ENCODE data around the gene CORO1C.

CORO1C gene

DNA sequence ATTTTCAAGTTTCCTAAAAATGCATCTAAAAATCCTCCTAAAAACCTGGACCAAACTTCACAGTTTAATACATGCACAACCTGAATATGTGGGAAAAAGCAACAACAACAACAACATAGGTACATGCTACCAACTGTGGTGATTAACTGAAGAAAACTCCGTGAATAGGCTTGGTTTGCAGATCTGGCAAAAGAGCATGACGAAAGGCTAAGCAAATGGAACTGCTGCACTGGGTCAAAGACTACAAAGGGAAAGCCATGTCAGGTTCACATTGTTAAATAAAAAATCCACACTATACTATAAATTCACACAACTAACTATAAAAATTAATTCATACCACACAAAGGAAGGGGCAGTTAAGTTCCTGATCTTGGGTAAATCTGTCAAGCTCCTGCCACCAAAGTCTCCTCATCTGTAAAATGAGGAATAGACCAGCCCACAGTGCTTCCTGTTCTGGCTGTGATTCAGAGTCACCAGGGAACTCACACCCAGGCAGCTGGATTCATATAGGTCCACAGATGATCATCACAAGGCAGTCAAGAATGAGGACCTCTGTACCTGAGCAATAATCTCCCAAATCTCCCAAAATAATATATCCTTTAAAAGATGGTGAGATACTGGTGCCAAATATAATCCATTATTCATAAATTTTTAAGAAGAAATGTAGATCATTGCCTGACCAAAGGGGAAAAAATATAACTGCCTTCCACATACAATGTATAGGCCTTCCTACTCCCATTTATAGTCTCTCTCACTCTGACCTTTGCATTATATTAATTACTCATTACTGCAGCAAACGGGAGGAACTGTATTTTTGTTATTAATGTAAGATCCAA is 7.0 kb downstream of the CORO1C start:
- no peak for DNase-seq (ENCODE audit: low read depth)

DNA sequence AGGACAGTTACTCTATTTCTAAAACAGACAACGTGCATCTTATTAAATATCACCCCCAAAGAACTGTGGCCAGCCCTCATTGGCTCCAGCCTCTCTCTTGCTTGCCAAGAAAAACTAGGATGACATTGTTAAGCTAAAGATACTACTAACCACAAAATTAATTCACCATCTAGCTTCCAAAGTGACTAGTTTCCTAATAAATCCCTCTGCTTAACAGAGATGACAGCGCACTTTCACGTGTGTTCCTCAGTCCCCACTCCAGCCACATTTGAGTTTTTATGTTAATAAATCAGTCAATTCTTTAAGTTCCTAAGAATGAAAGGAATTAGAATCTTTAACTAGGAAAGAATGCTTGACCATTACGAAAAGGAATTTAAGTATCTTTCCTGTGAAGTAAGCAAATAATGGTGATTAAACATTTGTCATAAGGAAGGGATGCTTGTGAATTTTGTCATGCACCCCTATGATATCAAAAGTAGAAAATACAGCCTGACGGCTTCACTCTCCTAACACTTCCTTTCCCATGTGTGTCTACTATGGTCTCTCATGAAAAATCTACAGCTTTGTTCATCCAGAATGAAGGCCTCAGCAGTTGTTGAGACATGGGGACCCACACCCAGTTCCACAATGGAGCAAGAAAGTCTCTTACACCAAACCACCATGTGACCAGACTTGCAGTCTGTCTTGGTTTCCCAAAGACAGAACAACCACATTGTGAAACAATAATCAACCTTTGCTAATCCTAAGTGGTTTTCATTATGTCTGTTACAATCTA is 8.1 kb downstream of the CORO1C start:
- DNase-seq (ENCODE audit: low read depth) = peak; percentile 84

DNA sequence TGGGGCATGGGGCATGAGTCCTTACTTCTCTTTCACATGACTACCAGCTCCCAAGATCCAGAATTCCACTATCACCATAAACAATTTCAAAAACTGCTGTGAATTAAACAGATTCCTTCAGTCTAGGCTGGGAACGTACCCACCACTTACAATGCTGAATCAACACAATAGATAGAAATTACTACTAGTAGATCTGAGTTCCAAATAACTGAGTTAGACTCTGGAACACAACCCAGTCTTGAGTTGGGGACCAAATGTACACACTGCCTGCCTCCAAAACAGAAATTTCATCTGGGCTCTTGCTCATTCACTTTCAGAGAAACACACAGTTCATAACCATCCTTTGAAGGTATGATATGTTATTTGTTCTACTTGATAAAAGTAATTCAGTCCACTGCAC is 8.9 kb downstream of the CORO1C start:
- no peak for DNase-seq (ENCODE audit: low read depth)

DNA sequence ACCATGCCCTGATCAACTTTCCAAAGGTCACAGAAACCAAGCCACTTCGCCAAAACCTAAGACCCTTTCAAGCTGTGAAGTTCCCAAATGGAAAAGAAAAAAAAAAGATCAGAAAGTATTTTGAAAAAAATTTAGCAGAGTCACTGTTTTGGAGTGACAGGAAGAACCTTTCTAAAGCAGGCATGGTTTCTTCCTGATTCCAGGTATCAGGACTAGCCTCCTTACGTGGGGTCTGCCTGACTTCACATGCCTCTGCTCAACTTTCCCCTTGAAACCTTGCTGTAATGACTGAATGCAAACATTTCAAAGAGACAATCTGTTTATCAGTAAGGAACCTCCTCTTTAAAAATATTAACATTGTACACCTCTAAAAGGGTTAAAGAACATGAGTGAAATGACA is 9.5 kb downstream of the CORO1C start:
- no peak for DNase-seq (ENCODE audit: low read depth)

DNA sequence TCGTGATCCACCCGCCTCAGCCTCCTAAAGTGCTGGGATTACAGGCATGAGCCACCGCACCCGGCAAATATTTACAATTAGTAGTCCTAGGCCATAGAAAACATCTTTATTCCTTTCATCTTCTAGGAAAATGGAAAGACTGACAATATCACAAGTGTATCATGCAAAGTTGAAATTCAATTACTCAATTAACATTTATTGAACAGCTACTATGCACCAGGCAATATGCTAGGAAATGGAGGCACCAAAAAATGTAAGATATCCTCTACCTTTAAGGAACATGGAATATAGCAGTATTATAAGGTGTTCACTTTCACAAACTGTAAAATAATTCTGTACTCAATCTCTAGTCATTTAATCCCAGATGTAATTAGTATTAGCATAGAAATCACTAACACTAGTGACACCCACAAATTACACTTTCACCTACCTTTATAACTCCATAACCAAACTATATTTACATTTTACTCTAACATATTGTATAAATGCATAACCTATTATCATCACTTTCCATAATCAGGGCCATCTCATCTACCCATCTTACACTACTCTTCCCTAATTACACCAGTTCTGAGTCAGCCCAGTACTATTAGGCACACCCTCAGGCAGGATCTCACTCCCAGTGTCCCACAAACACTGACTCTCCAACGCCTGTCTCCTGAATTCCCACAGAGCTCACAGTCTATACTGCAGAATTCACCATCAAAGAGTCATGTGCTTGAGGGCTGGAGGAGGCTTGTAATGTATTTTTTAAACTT is 10.4 kb downstream of the CORO1C start:
- DNase-seq (ENCODE audit: low read depth) = no peak

DNA sequence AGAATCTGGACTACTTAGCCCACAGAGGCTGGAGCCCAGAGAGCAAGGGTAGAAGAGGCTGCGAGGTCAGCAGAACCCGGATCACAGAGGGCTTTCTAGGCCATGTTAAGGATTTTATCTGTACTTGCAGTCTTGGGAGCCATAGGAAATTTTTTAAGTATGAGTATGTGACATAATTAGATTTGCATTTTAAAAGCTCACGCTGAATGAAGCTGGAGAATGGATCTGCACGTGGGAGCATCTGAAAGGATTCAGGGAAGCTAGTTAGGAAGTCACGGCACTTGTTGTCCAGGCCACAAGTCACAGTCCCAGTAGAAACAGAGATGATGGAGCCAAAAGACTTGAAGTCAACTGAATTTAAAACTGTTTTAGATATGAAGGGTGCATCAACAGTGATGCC is 14.1 kb downstream of the CORO1C start:
- DNase-seq (ENCODE audit: low read depth) = no peak

DNA sequence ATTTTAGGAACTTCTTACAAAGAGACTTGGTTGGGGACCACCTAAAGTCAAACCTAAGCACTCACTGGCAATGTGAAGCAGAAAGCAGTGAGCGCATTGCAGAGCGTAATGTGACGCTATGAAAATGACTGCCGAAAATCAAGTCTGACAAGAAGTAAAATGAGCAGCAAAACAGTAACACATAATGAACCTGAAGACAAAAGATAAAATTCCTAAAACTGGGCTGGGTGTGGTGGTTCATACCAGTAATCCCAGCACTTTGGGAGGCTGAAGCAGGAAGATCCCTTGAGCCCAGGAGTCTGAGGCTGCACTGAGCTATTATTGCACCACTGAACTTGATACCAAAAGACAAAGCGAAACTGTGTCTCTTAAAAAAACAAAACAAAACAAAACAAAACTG is 16.5 kb downstream of the CORO1C start:
- DNase-seq (ENCODE audit: low read depth) = no peak

DNA sequence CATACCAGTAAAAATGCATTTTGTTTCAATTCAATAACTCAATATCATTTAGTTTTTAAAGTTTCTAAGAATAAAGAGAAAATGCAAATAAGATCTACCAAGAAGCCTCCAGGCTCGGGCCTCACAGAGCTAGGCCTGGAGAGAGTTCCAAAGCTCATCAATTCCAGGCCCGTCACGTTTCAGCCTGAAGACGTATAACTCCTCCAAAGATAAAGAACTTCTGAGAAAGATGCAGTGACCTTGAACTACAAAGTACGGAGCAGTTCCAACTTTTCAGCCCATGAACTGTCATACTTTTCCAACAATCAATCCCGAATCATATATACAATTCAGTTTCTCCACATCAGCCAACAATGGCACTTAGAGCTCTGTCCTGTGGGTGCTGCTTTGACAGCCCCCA is 17.8 kb downstream of the CORO1C start:
- no peak for DNase-seq (ENCODE audit: low read depth)

DNA sequence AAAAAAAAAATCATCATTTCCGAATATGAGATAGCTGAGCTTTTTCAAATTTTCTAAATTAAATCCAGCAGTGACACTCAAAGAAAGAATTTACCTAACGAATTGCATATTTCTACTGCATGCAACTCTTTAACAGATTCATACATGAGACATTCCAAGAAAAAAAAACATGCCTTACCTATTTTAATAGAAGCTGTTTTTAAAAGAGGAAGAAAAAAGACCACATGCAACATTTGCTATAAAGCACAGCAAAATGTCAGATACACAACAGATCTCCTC is 18.5 kb downstream of the CORO1C start:
- DNase-seq (ENCODE audit: low read depth) = no peak

DNA sequence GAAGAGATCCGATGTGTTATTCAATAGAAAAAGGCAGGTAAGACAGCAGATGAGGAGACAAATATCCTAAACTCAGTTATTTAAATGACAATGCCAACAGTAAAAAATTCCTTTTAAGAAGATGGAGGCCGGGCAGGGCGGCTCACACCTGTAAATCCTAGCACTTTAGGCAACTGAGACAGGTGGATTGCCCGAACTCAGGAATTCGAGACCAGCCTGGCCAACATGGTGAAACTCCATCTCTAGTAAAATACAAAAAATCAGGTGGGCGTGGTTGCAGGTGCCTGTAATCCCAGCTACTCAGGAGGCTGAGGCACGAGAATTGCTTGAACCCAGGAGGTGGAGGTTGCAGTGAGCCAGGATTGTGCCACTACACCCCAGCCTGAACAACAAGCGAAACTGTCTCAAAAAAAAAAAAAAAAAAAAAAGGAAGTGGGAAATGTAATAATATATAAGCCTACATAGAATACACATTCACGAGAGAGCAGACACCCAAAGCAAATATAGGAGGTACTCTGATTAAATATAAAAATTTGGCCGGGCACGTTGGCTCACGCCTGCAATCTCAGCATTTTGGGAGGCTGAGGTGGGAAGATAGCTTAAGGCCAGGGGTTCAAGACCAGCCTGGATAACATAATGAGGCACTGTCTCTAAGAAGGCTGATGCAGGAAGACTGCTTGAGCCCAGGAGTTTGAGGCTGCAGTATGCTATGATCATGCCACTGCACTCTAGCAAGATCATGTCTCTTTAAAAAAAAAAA is 19.0 kb downstream of the CORO1C start:
- no peak for DNase-seq (ENCODE audit: low read depth)

DNA sequence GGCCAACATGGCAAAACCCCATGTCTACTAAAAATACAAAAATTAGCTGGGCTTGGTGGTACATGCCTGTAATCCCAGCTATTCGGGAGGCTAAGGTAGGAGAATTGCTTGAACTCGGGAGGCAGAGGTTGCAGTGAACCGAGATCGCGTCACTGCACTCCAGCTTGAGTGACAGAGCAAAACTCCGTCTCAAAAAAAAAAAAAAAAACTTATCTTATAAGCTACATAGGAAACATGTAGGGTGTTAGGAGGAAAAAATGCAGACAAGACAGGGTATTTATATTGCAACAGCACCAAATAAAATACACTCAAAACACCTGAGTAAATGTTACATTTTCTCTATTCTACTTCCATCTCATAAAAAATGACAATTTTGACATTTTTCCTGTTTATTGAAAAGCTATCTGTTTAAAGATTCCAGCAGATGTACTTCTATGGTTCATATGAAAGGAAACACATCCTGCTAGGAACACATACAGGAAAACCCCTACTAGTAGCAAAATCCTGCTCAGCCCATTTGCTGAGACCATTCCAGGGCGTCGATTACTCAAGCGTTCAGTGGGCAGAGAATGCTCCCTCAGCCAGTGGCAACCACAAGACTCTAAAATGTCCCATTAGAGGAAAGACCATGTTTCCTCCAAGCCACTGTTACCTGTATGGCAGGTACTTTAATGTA is 19.7 kb downstream of the CORO1C start:
- DNase-seq (ENCODE audit: low read depth) = no peak

DNA sequence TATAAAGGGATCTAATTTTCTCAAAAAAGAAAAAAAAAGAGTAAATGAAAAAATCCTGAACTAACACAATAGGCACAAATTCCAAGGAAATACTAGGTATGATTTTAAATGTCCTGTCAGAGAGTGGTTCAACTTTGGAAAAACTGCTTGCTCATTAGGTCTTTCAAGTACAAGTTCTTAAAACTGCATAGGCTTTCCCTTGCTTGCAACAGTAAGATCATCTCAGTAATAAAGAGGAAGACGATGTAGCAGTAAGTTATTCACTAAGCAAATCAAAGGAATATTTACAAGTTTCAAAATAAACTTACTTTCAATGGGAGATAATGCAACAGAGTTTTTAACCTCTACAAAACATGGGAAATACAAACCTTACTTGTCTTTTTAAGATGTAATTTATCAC is 21.6 kb downstream of the CORO1C start:
- no peak for DNase-seq (ENCODE audit: low read depth)

DNA sequence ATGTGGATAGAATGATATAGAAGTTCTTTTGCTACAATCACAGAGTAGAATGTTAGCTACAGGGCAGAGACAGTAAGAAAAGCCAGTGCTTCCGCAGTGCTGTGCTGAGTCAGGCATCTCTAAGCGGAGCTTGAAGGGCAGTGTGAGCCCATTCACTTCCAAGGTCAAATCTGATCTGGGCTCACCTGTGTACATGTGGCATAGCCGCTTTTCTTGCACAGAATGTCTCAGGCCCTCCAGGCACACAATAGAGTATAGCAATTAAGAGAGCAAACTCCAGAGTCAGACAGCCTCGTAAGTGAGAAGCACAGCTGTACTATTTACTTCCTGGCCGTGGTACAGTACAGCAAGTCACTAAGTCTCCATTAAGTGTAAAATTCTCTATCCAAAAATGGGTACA is 26.8 kb downstream of the CORO1C start:
- no peak for DNase-seq (ENCODE audit: low read depth)

DNA sequence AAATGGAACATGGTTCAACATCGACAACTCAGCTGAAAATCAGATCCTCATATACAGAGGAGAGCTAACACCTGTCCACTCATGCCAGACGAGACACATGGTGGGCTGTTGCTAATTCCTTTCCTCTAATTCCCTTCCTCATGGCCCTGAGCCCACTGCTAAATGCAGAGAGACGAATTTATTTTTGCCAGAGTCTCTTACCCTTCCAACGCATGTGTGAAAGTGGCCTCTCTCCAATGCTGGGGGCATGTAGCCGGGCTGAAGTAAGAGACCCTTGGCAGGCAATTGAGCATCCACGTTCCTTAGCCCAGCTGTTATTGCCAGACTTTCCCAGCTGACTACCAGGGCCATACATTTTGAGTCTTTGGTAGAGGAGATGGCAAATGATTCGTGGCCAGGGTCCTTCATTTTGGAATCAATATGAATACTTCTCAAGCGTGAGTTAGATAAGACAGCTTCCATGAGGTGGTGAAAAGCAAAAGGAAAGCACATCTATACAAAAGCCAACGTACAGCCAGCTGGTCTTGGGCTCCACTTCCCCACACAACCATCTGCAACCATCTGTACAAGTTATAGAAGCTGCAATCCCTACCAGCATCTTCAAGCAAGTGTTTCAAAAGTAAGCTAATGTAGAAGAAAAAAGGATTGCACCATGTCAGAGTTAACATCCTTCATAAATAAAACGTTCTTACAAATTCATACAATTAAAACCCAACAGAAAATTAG is 28.6 kb downstream of the CORO1C start:
- DNase-seq (ENCODE audit: low read depth) = no peak

DNA sequence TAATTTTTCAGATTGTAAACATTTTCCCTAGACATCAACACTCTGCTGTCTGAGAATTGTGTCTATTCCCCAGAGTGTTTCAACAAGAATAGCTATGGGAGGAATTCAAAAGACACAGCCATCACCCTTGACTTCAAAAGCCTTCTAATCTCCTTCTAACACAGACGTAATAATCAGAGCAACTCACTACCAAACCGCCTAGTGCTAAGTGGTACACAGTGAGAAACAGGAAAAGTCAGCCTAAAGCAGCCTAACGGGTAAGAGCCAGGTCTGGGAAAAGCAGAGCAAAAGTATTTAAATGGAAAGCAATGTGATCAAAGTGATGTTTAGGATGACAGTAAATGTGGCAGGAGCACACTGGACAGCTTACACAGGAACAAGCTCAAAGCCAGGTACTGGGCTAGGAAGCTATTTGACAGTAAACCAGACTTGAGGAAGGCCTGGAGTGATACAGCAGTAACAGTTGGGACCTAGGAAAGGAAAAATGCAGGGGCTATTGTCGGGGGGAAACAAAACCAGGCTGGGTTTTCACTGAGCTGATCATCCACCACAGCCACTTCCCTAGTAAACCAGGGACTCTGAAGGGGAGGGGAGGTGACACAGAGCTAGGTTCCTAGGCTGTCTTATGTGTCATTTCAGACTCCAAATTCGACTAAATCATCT is 29.4 kb downstream of the CORO1C start:
- no peak for DNase-seq (ENCODE audit: low read depth)

DNA sequence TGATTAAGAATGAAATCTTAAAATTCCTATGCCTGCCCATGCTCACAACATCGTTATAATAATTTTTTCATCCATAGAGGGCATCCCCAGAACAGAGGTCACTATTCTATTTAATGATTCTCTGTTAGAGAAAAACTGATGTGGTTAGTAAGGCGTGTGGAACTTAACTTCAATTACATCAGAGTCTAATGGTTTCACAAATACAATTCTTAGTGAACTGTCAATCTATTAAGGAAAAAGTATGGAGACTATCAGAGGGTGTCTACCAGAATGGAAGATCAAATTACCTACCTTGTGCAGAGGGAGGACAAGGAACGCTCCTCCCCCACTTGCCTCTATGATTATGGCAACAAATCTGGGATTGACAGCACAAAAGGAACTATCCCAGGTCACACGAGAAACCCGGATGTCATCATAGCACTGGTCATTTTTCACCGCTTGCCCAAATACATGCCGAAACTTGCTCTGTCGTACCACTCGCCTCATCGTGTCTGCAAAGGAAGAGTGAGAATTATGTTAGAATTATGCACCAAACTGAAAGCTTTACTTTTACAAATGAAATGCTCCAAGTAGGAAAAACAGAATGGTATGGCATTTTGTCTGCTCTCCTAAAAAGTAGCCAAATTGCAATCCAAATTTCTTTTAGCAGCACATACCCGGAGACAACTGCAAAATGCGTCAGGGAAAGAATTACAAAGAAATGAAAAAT is 30.3 kb downstream of the CORO1C start:
- no peak for DNase-seq (ENCODE audit: low read depth)

DNA sequence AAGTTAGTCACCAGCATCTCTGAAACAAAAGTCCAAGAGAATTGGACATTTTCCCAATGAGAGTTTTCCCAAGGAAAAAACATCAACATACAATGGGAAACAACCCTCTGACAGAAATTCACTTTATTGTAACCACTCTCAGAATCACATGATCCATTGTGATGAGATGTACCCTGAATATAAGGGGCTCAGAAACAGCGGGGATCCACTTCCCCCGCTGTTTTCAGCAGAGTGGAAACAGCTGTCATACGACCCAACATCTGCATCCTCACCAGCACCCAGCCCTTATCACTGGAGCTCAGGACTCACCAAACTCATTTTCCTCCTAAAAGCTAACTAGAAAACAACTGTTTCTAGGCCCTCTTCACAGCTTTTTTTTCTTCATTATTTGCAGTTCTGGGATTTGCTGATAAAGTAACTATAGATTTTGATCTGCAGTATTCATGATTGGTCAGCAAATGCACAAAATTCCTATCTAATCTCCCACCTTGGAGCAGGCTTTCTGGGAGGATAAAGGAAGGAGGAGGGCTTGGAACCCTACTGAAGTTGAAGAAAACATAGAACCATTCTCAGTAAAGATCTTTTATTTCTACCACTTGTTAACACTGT is 31.3 kb downstream of the CORO1C start:
- no peak for DNase-seq (ENCODE audit: low read depth)

DNA sequence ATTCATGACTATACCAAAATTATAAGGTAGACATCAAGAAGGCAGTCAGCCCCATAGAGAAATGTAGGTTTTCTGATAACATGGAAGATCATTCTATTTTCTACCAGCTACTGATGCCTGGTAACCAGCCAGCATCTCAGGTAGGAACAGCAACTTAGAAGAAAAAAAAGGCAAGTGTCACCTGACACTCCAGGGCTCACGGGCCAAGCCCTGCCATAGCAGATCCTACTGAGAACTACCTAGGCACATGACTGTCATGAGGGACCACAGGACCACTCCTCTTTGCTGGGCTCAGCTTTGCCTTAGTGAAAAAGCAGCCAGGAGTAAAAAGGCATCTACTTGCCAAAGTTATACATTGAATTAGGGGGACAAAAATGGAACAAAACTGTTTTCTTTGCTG is 33.4 kb downstream of the CORO1C start:
- DNase-seq (ENCODE audit: low read depth) = no peak

DNA sequence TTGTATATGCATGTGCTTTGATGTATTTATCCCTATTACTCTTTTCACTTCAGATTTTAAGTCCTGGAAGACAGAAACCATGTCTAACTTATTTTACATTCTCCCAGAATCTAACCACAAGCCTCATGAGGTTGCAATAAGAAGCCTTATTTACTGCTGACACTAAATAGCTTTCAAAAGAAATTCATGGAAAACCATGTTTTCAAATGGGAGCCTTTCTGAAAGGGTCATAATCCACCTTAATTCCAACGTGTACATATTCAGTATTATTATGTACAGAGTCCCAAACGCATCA is 34.4 kb downstream of the CORO1C start:
- DNase-seq (ENCODE audit: low read depth) = no peak
